ENCODE results near the gene GABRD.

GABRD gene

DNA sequence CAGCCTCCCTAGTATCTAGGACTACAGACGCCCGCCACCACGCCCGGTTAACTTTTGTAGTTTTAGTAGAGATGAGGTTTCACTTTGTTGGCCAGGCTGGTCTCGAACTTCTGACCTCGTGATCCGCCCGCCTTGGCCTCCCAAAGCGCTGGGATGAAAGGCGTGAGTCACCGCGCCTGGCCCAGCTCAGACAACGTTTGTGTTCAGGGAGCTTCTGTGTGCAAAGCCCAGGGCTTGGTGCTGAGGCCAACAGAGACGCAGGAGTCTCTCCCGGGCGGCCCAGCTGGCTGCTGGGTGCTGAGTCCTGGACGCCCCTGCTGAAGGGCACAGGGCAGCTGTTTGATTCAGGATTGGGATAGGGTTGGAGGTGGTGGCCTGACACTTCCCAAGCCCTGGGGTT, 34.1 kb downstream of the GABRD start:
- H3K27ac ChIP-seq: no peak overlapping the region
- no peak for TF ChIP-seq ZFX (IDR thresholded peaks at IDR 0.05)
- TF ChIP-seq, protein P1, sequence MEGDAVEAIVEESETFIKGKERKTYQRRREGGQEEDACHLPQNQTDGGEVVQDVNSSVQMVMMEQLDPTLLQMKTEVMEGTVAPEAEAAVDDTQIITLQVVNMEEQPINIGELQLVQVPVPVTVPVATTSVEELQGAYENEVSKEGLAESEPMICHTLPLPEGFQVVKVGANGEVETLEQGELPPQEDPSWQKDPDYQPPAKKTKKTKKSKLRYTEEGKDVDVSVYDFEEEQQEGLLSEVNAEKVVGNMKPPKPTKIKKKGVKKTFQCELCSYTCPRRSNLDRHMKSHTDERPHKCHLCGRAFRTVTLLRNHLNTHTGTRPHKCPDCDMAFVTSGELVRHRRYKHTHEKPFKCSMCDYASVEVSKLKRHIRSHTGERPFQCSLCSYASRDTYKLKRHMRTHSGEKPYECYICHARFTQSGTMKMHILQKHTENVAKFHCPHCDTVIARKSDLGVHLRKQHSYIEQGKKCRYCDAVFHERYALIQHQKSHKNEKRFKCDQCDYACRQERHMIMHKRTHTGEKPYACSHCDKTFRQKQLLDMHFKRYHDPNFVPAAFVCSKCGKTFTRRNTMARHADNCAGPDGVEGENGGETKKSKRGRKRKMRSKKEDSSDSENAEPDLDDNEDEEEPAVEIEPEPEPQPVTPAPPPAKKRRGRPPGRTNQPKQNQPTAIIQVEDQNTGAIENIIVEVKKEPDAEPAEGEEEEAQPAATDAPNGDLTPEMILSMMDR (conservative IDR thresholded peaks at IDR 0.05): no peak

DNA sequence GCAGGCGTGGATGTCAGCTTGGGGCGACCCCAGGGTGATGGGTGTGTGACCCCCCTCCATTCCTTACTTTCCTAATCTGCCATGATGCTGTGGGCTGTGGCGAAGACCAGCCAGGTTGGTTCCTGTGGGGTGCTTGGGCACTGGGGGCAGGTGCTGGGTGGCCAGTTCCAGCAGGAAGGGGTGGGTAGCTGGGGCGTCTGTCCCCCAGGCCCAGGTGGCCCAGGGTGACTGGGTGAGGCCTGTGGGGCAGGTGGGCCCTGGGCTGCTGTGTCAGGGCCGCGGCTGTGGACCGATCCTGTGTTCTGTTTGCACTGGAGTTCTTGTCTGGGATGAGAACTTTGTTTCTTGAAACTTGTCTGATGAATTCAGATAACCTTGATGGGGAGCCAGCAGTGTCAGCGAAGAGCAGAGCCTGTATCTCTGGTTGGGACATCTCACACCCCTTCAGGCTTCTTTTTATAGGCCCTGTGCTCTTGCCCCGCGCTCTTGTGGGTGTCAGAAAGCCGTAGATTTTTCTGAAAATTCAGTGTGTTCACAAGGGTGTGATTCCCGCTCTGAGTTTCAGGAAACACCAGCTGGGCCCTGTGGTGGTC, 34.7 kb downstream of the GABRD start:
- TF ChIP-seq, protein P1 (conservative IDR thresholded peaks at IDR 0.05): no peak
- no peak for TF ChIP-seq ZFX (IDR thresholded peaks at IDR 0.05)
- H3K27ac ChIP-seq: no peak overlapping the region

DNA sequence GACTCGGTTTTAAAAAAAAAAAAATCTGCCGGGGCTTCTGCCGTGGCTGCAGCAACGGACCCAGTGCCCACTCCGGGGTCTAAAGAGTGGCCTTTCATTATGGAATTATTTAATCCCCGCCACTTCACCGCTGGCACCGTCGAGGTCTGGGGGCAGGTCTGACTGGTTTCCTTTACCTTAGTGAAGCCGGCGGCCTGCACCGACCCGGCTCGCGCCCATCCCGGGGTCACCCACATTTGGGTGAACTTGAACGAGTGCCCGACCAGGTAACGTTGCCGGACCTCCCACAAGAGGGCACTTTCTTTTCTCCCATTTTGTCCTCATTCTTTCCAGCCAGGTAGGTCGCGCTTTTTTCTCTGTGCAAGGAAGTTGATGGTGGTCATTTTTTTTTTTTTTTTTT, 35.4 kb downstream of the GABRD start:
- TF ChIP-seq ZFX (IDR thresholded peaks at IDR 0.05): no peak

DNA sequence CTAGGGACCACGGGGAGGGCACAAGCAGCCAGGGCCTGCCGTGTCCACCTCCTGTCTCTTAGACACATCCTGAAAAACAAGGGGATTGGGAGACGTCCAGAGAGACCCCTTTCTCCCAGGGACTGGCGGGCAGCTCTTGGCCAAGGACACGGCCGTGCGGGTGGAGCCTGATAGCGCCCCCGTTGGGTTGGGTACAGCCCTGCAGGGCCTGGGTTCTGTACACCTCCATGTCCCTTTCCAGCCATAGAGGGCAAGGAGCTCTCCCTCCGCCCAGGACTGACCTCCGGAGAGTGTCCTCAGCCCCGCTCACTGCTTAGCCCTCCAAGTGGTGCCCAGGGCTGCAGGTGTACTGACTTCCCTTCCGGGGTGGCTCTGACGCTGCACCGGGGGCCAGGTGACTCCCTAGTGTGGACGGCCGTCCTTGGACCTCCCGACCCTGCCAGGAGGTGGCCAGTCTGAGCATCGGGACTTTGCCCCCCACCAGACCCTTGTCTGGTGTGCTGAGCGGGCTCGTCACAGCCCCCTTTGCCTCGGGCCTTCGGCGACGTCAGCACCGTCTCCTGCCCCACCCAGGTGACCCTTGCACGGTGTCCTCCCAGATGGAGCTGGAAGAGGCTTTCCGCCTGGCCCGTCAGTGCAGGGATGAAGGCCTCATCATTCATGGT, 36.9 kb downstream of the GABRD start:
- TF ChIP-seq, protein P1 (conservative IDR thresholded peaks at IDR 0.05): no peak
- TF ChIP-seq ZFX (IDR thresholded peaks at IDR 0.05): no peak
- no peak overlapping the region for H3K27ac ChIP-seq

More for the DNA sequence above, 35.4 kb downstream of the GABRD start:
- no peak overlapping the region for H3K27ac ChIP-seq

DNA sequence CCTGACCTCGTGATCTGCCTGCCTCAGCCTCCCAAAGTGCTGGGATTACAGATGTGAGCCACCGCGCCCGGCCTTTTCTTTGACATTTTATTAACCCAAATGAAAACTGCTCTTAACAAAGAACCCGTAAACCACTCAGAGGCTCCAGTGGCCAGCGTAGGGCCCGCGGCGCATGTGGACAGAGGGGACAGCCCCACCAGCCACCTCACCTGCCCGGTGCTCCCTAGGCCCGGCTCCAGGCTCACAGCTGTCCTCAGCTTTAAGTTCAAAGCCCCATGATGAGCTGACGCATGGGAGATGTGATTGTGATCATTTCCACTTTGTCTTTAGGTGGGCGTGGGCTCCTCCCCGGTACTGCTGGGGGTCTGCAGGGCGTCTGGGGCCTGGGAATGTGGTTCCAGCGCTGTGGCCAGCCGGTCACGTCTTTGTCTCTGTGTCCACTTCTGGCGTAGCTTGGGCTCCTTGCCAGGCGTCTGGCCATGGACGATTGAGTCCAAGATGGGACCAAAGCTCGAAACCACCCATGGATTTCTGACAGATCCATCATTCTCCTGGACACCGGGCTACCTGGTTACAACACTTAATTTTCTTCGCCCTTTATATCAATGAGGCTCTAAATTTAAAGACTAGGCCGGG, 37.9 kb downstream of the GABRD start:
- no peak for TF ChIP-seq ZFX (IDR thresholded peaks at IDR 0.05)
- TF ChIP-seq, protein P1 (conservative IDR thresholded peaks at IDR 0.05): no peak
- H3K27ac ChIP-seq: no peak overlapping the region

DNA sequence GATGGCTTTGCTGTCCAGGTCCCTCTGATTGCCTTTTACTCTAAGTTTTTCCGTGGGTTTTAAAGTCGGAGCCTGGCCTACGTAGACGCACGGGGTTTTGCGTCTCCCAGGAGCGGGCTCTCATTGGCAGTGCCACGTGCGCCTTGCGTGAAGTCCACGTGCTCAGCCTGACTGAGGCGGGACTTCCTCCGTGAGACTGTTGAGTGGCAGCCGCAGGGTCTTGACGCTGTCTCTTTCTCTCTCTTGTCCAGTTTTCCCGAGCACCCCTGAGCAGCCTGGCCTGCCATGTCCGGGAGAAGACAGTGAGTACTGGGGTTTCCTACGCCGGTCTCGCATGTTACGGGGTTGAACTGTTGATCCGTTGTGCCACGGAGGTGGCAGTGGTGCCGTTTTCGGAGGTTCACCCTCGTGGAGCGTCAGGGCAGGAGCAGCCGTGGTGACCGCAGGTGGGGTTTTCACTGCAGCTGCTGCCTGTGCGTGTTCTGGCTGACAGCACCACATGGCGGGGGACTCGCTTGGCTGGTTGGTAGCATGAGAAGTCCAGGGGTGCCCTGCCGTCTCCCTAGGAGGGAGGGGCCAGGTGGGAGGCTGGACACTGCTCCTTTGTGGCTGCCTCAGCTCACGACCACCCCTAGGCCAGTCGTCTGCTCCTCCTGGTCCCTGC, 40.3 kb downstream of the GABRD start:
- no peak overlapping the region for H3K27ac ChIP-seq
- TF ChIP-seq ZFX (IDR thresholded peaks at IDR 0.05): no peak
- TF ChIP-seq, protein P1 (conservative IDR thresholded peaks at IDR 0.05): no peak

DNA sequence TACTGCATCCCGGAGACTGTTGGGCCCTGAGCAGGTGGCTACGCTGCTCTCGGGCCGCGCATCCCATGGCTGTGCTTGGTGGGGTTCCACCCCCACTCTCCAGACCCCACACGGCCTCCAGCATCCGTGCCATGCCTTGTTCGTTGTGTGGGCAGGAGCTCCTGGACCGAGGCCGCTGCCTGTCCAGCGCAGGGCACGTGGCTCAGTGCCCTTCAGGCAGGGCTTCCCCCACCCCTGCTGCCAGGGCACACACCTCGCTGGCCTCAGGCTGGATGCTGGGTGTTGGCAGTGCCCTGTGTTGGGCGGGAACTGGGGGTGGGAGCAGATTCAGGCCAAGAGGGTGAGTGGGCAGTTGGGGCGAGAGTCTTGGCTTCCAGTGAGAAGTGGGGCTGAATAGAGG, 40.9 kb downstream of the GABRD start:
- TF ChIP-seq, protein P1 (conservative IDR thresholded peaks at IDR 0.05): no peak
- no peak for TF ChIP-seq ZFX (IDR thresholded peaks at IDR 0.05)
- H3K27ac ChIP-seq: no peak overlapping the region
